GM12892 (cell line): ENCODE data around the gene CPA2.

Experiments
- POLR2A ChIP-seq: IDR thresholded peaks from 2 replicates; pipeline ENCODE4 v1.6.1; 2011; ENCODE audit warnings: low read depth, low read length, control low read depth
- POLR2AphosphoS5 ChIP-seq: IDR thresholded peaks from 2 replicates; pipeline ENCODE4 v1.6.1; 2011; ENCODE audit warnings: low read depth, low read length, control low read depth

DNA sequence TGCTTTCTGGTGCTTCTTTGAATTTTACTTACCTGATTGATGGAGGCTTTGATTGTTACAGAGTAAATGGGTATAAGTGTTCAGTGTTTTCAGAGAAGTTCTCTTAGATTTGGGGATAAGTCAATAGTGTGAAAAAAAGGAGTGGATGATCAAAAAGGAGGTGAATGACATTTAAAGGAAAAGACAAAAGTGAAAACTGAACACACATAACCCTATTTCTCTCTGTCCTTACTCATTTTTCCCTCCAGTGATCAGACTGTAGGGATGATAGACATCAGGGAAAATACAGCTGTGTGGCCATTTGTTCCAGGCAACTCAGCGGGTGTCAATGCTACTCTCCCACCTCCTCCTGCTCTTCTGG is 278 bp downstream of the CPA2 start:
- no peak for TF ChIP-seq POLR2A
- TF ChIP-seq POLR2AphosphoS5, result no peak
